ENCODE measurements around the gene BRIP1.

Gene BRIP1

DNA sequence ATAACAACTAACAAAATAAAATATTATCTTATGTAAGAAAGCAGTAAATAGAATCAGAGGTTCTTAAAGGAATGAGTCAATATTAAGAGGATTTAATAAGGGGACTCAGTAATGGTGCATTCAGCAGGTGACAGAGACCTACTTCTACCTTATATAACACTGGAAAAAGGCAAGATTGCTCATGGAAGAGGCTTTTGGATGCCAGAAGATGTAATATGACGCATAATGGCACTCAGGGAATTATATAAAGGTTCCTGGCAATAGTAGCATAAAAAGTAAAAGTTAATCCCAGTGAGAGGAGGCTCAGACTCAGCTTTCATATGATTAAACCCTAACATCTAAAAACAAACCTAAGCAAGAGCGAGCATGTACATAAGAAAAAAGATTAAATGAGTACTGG is 136.4 kb downstream of the BRIP1 start:
- no peak for DNase-seq (ENCODE audit: extremely low read depth, insufficient read length)
- H3K4me3 ChIP-seq (replicated peaks; ENCODE audit: low read depth, low read length) = no peak overlapping the region
- TF ChIP-seq, protein P1, sequence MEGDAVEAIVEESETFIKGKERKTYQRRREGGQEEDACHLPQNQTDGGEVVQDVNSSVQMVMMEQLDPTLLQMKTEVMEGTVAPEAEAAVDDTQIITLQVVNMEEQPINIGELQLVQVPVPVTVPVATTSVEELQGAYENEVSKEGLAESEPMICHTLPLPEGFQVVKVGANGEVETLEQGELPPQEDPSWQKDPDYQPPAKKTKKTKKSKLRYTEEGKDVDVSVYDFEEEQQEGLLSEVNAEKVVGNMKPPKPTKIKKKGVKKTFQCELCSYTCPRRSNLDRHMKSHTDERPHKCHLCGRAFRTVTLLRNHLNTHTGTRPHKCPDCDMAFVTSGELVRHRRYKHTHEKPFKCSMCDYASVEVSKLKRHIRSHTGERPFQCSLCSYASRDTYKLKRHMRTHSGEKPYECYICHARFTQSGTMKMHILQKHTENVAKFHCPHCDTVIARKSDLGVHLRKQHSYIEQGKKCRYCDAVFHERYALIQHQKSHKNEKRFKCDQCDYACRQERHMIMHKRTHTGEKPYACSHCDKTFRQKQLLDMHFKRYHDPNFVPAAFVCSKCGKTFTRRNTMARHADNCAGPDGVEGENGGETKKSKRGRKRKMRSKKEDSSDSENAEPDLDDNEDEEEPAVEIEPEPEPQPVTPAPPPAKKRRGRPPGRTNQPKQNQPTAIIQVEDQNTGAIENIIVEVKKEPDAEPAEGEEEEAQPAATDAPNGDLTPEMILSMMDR (IDR thresholded peaks at IDR 0.05; ENCODE audit: insufficient read depth, low read length, poor library complexity, severe bottlenecking) = no peak
- H3K27me3 ChIP-seq (replicated peaks; ENCODE audit: control insufficient read depth, insufficient read depth, low read length) = no peaks in the 10 kb centered on the region
- H3K36me3 ChIP-seq (ENCODE audit: control insufficient read depth, insufficient read depth, low read length) = no peaks in the 10 kb centered on the region

DNA sequence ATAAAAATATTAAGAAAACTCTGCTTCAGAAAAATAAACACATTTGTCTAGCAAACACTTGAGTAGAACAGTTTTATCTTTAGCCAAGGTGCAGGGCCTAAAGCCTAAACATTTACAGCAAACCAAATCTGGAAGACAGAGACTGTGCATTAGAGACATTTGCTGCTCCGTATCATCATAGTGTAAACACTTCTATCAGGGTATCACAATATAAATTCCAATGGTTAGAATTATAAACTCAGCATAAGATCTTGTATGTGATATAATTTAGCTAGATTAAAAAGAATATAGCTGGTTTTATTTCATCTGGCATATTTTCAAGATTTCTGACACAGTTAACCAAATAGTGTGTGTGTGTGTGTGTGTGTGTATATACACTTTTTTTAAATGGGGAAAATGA is 138.6 kb downstream of the BRIP1 start:
- Histone ChIP-seq H3K27me3 (replicated peaks; ENCODE audit: control insufficient read depth, insufficient read depth, low read length) (no peaks in the 10 kb centered on the region), H3K36me3 (ENCODE audit: control insufficient read depth, insufficient read depth, low read length) (no peaks in the 10 kb centered on the region), H3K4me3 (replicated peaks; ENCODE audit: low read depth, low read length) (no peak overlapping the region)
- TF ChIP-seq, protein P1 (IDR thresholded peaks at IDR 0.05; ENCODE audit: insufficient read depth, low read length, poor library complexity, severe bottlenecking) = no peak
- no peak for DNase-seq (ENCODE audit: extremely low read depth, insufficient read length)

DNA sequence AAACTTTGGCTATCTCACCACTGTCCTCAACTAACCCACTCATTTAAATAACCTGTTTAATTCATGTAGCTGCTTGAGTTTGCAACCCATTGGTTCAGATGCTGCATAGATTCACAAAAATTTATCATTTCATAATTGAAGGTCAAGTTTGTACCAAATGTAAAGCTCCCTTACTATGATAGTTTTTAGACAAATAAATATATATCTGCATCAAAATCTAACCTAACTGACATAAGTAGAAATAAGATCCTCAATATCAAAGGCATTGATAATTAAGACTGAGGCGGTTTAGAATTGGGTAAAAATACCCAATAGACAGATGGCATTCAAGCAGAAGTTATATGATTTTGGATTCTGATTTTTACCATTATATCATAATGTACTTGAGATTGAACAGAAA is 139.4 kb downstream of the BRIP1 start:
- no peak for DNase-seq (ENCODE audit: extremely low read depth, insufficient read length)
- H3K27me3 ChIP-seq (replicated peaks; ENCODE audit: control insufficient read depth, insufficient read depth, low read length) = no peaks in the 10 kb centered on the region
- TF ChIP-seq, protein P1 (IDR thresholded peaks at IDR 0.05; ENCODE audit: insufficient read depth, low read length, poor library complexity, severe bottlenecking) = no peak
- no peaks in the 10 kb centered on the region for H3K36me3 ChIP-seq (ENCODE audit: control insufficient read depth, insufficient read depth, low read length)
- H3K4me3 ChIP-seq (replicated peaks; ENCODE audit: low read depth, low read length) = no peak overlapping the region

DNA sequence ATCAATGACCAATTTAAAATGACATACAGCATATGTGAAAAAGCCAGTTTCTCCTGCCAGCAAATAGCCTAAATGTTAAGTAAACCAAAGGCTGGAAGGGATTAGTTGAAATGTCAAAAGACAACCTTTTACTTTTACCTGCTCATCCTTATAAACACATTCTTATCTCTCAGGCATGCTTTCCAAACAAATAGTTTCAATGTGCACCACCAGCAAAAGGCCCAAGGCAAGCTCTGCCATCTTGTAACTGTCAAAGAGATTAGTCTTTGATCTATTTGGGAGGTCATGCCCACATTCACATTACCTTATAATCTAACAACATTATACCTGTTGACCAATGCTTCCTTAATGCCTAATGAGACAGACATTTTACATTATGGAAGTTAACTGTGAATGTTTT is 140.1 kb downstream of the BRIP1 start:
- H3K27me3 ChIP-seq (replicated peaks; ENCODE audit: control insufficient read depth, insufficient read depth, low read length) = no peaks in the 10 kb centered on the region
- no peak for DNase-seq (ENCODE audit: extremely low read depth, insufficient read length)
- TF ChIP-seq, protein P1 (IDR thresholded peaks at IDR 0.05; ENCODE audit: insufficient read depth, low read length, poor library complexity, severe bottlenecking) = no peak
- H3K4me3 ChIP-seq (replicated peaks; ENCODE audit: low read depth, low read length) = no peak overlapping the region
- no peaks in the 10 kb centered on the region for H3K36me3 ChIP-seq (ENCODE audit: control insufficient read depth, insufficient read depth, low read length)

DNA sequence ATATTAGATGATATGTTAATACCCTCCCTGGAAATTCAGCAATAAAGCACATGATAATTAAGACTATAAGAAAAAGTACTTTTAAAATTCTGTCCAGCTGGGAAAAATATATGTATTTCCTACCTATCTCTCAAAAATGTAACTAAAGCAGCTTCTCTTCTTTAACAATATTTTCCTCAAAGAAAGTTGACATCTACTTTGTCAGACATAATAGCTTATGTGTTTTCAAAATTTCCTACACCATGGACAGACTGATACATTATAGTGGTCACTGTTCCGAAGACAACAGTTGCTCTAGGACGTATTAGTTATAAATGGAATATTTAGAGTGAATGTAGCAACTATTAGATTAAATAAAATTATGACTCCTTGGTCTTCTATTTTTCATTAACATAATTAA is 140.9 kb downstream of the BRIP1 start:
- H3K4me3 ChIP-seq (replicated peaks; ENCODE audit: low read depth, low read length) = no peak overlapping the region
- H3K36me3 ChIP-seq (ENCODE audit: control insufficient read depth, insufficient read depth, low read length) = no peaks in the 10 kb centered on the region
- TF ChIP-seq, protein P1 (IDR thresholded peaks at IDR 0.05; ENCODE audit: insufficient read depth, low read length, poor library complexity, severe bottlenecking) = no peak
- no peak for DNase-seq (ENCODE audit: extremely low read depth, insufficient read length)
- H3K27me3 ChIP-seq (replicated peaks; ENCODE audit: control insufficient read depth, insufficient read depth, low read length) = no peaks in the 10 kb centered on the region

All from GM06990 (cell line).